B cell (primary cell): Measurements from ENCODE around the gene MYRFL. TPM values are rescaled to one million over a fixed set of nuclear protein-coding genes. Genes with fewer than 3 reads are reported as not detected.

Experiments
- ATAC-seq: fragments of 200-7000 bp; cut with Tn5 transposase; one replicate; pipeline ENCODE4 v1.10.0; 2021; ENCODE audit warnings: low read depth, mild to moderate bottlenecking, moderate number of reproducible peaks, moderate library complexity
- CTCF ChIA-PET: fragments of 350-600 bp; sonication (Branson Sonifier 250); formaldehyde crosslinking; loops from one replicate; lab custom pipeline; 2021; ENCODE audit warnings: antibody characterized with exemption, inconsistent platforms; lab: Charles Lee
- POLR2A ChIA-PET: fragments of 350-600 bp; sonication (Branson Sonifier 250); formaldehyde crosslinking; loops from one replicate; lab custom pipeline; 2021; ENCODE audit warnings: antibody characterized with exemption; lab: Charles Lee
- DNase-seq: peaks from one replicate; pipeline ENCODE4 v3.0.0; 2013
- H2AFZ ChIP-seq: 2 replicates; pipeline ENCODE4 v1.6.1; 2012; ENCODE audit warnings: mild to moderate bottlenecking, low read depth, low read length; ENCODE audit not compliant: insufficient read depth, poor library complexity, severe bottlenecking
- H3K27ac ChIP-seq, 2 donors: 1 replicate in 1 of 2; 2 replicates in 1 of 2; pipeline ENCODE4 v1.5.1; 2012 to 2013; ENCODE audit warnings: low read length in 2 of 2, mild to moderate bottlenecking in 2 of 2, moderate library complexity in 1 of 2
- H3K27me3 ChIP-seq, 4 experiments: fragments of 200-600 bp in 1 of 4; sonication (generic) in 1 of 4; replicated peaks in 1 of 4; 1 replicate in 2 of 4; 2 replicates in 2 of 4; pipeline versions ENCODE4 v1.6.1 to v1.7.0; 2013 to 2016; ENCODE audit warnings: low read length in 3 of 4, mild to moderate bottlenecking in 2 of 4, mixed read lengths in 1 of 4, moderate library complexity in 1 of 4; ENCODE audit not compliant: insufficient read depth in 4 of 4, control insufficient read depth in 3 of 4; ENCODE audit errors: control extremely low read depth in 1 of 4
- H3K36me3 ChIP-seq, 2 experiments: replicated peaks in 1 of 2; 1 replicate in 1 of 2; 2 replicates in 1 of 2; pipeline versions ENCODE4 v1.6.1 to v1.7.1; 2013; ENCODE audit warnings: low read length in 1 of 2; ENCODE audit not compliant: insufficient read depth in 2 of 2, control insufficient read depth in 1 of 2; ENCODE audit errors: control extremely low read depth in 1 of 2, extremely low read depth in 1 of 2
- H3K4me1 ChIP-seq, 2 donors: fragments of 200-600 bp in 1 of 2; sonication (generic) in 1 of 2; 1 replicate in 1 of 2; 2 replicates in 1 of 2; pipeline versions ENCODE4 v1.5.1 to v1.6.1; 2013 to 2017; ENCODE audit warnings: low read length in 2 of 2; ENCODE audit not compliant: control insufficient read depth in 2 of 2, insufficient read depth in 2 of 2
- H3K4me2 ChIP-seq: replicated peaks from 2 replicates; pipeline ENCODE3; 2012; ENCODE audit warnings: mild to moderate bottlenecking, low read depth, low read length; ENCODE audit not compliant: poor library complexity, severe bottlenecking
- H3K4me3 ChIP-seq, 5 experiments: fragments of 200-600 bp in 1 of 5; sonication (generic) in 1 of 5; 1 replicate in 3 of 5; 2 replicates in 2 of 5; pipeline versions ENCODE4 v1.5.1 to v1.7.0; 2011 to 2016; ENCODE audit warnings: low read length in 4 of 5, mild to moderate bottlenecking in 4 of 5, low read depth in 2 of 5, control low read depth in 1 of 5, moderate library complexity in 1 of 5; ENCODE audit not compliant: insufficient read depth in 1 of 5; ENCODE audit errors: control extremely low read depth in 1 of 5, extremely low read depth in 1 of 5
- H3K79me2 ChIP-seq: fragments of 200-600 bp; sonication (generic); one replicate; pipeline ENCODE4 v1.6.0; 2016; ENCODE audit warnings: low read length; ENCODE audit not compliant: control insufficient read depth, insufficient read depth
- H3K9ac ChIP-seq: fragments of 200-600 bp; sonication (generic); 2 replicates; pipeline ENCODE4 v1.6.1; 2017; ENCODE audit warnings: mild to moderate bottlenecking, low read length, moderate library complexity
- H3K9me3 ChIP-seq, 3 donors: one replicate each; pipeline versions ENCODE4 v1.6.1 to v1.7.1; 2013; ENCODE audit warnings: low read length in 2 of 3; ENCODE audit not compliant: control insufficient read depth in 2 of 3, insufficient read depth in 1 of 3; ENCODE audit errors: control extremely low read depth in 1 of 3
- H4K20me1 ChIP-seq: 2 replicates; pipeline ENCODE4 v1.6.0; 2012; ENCODE audit warnings: mild to moderate bottlenecking, low read length; ENCODE audit not compliant: insufficient read depth, control insufficient read depth, poor library complexity, severe bottlenecking
- H3K27ac Mint-ChIP-seq: one replicate; pipeline ENCODE4 v1.8.0; 2021; ENCODE audit warnings: mixed read lengths
- H3K27me3 Mint-ChIP-seq: one replicate; pipeline ENCODE4 v1.8.0; 2021; ENCODE audit warnings: mixed read lengths
- H3K4me1 Mint-ChIP-seq: one replicate; pipeline ENCODE4 v1.8.0; 2021; ENCODE audit warnings: mixed read lengths
- H3K4me3 Mint-ChIP-seq: one replicate; pipeline ENCODE4 v1.8.0; 2021; ENCODE audit warnings: mixed read lengths
- H3K9me3 Mint-ChIP-seq: one replicate; pipeline ENCODE4 v1.8.0; 2022; ENCODE audit warnings: mixed read lengths; ENCODE audit not compliant: insufficient read depth
- CTCF ChIP-seq: fragments of 200-600 bp; IDR thresholded peaks from one replicate; pipeline ENCODE4 v1.8.0; 2022; ENCODE audit warnings: antibody characterized with exemption, mild to moderate bottlenecking
- EZH2 ChIP-seq: IDR thresholded peaks from 2 replicates; pipeline ENCODE4 v1.6.1; 2012; ENCODE audit warnings: borderline replicate concordance, low read depth, mild to moderate bottlenecking, moderate library complexity, low read length; ENCODE audit not compliant: insufficient read depth, poor library complexity, severe bottlenecking
- WGBS: methylation state at CpG from one replicate; pipeline ENCODE4 v1.1.5; 2013; ENCODE audit warnings: missing lambda C conversion rate; ENCODE audit not compliant: insufficient coverage; 5-methylcytosine and 5-hydroxymethylcytosine counted together
- intact Hi-C: fragments of 100-400 bp; cut with micrococcal nuclease; formaldehyde crosslinking; loops from one replicate; pipeline ENCODE4 v1.10.0; 2022
- polyA plus RNA-seq: library from polyadenylated mRNA; depleted of rRNA; stranded (reverse); fragments of >200 nt; gene quantifications from 2 replicates; pipeline ENCODE4 v1.2.3, GENCODE V29; 2012
- total RNA-seq, 2 donors: library from RNA; stranded (reverse); fragments of 120-200 nt in 1 of 2; gene quantifications; 1 replicate in 1 of 2; 2 replicates in 1 of 2; pipeline versions ENCODE4 v1.2.3 to v1.2.4, GENCODE V29; 2013 to 2022

Gene MYRFL
- total and polyA plus RNA-seq, 2 donors (not counting 1 experiment from before 2014, with no cell fraction given): 0.28 TPM; not detected in 1

DNA sequence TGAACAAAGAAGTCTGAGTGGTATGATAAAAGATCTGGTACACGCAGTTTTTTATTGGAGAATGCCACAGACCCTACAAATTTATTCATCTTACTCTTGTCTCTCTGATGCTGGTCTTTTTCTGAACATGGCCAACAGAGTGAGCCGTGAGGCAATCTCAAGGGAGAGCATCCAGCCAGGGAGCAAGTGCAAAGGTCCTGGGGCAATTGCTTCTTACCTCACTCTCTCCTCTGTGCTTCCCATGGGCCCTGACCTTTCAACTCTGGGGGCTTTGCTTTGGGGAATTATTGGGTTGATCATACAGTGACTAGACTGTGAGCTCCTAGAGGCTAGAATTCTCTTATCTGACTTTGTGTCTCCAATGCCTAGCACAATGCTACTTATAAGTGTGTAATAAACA, 171.7 kb downstream of the MYRFL start:
- Mint-ChIP-seq H3K27ac (no peak overlapping the region), H3K4me1 (no peaks in the 10 kb centered on the region), H3K4me3 (no peak overlapping the region), H3K9me3 (no peaks in the 10 kb centered on the region), H3K27me3 (peaks cover 3% of the 10 kb centered on the region)
- TF ChIP-seq EZH2 (no peak), CTCF (no peak)
- ChIA-PET CTCF (no interaction called here), POLR2A (no interaction called here)
- ATAC-seq (no peak), DNase-seq (no peak)
- intact Hi-C loops: no loop called here
- H4K20me1 ChIP-seq: no peaks in the 10 kb centered on the region
- H2AFZ ChIP-seq: no peak overlapping the region
- peaks cover 0 to 3% (median 0%) of the 10 kb centered on the region in 4 experiments for H3K27me3 ChIP-seq
- WGBS: 100% methylated on average over 1 of the region's 2 CpGs
- H3K36me3 ChIP-seq: no peaks in the 10 kb centered on the region
- H3K4me3 ChIP-seq: no peak overlapping the region
- H3K4me1 ChIP-seq: no peaks in the 10 kb centered on the region
- no peak overlapping the region for H3K27ac ChIP-seq
- H3K9me3 ChIP-seq: peaks cover 0 to 2% (median 0%) of the 10 kb centered on the region in 3 donors
- H3K79me2 ChIP-seq: no peaks in the 10 kb centered on the region
- no peak overlapping the region for H3K4me2 ChIP-seq
- no peak overlapping the region for H3K9ac ChIP-seq

GRCh38 chr12:69998011-69998410, 173.0 kb downstream of the MYRFL start:
- 100% methylated on average over 1 of the region's 11 CpGs for WGBS
- Histone ChIP-seq H3K27me3 (peaks cover 0 to 3% (median 0%) of the 10 kb centered on the region in 4 experiments), H3K4me3 (no peak overlapping the region), H3K36me3 (no peaks in the 10 kb centered on the region), H3K27ac (no peak overlapping the region), H3K4me1 (no peaks in the 10 kb centered on the region), H3K9ac (no peak overlapping the region), H3K9me3 (peaks cover 0 to 2% (median 0%) of the 10 kb centered on the region in 3 donors), H3K79me2 (no peaks in the 10 kb centered on the region), H2AFZ (no peak overlapping the region), H3K4me2 (no peak overlapping the region), H4K20me1 (no peaks in the 10 kb centered on the region)
- Mint-ChIP-seq H3K27ac (no peak overlapping the region), H3K27me3 (peaks cover 3% of the 10 kb centered on the region), H3K4me1 (no peaks in the 10 kb centered on the region), H3K4me3 (no peak overlapping the region), H3K9me3 (no peaks in the 10 kb centered on the region)
- CTCF ChIA-PET: no interaction called here
- POLR2A ChIA-PET: no interaction called here
- ATAC-seq (no peak), DNase-seq (no peak)
- intact Hi-C loops: no loop called here
- no peak for TF ChIP-seq CTCF
- no peak for TF ChIP-seq EZH2
